GM18499 (cell line): ENCODE data around the gene SEMA5A.

Source experiments
- ATAC-seq: cut with Tn5 transposase; IDR thresholded peaks from one replicate; pipeline ENCODE4 v1.9.1; 2021; ENCODE audit warnings: moderate number of reproducible peaks; ENCODE audit not compliant: insufficient read depth, unreplicated experiment

SEMA5A gene

DNA sequence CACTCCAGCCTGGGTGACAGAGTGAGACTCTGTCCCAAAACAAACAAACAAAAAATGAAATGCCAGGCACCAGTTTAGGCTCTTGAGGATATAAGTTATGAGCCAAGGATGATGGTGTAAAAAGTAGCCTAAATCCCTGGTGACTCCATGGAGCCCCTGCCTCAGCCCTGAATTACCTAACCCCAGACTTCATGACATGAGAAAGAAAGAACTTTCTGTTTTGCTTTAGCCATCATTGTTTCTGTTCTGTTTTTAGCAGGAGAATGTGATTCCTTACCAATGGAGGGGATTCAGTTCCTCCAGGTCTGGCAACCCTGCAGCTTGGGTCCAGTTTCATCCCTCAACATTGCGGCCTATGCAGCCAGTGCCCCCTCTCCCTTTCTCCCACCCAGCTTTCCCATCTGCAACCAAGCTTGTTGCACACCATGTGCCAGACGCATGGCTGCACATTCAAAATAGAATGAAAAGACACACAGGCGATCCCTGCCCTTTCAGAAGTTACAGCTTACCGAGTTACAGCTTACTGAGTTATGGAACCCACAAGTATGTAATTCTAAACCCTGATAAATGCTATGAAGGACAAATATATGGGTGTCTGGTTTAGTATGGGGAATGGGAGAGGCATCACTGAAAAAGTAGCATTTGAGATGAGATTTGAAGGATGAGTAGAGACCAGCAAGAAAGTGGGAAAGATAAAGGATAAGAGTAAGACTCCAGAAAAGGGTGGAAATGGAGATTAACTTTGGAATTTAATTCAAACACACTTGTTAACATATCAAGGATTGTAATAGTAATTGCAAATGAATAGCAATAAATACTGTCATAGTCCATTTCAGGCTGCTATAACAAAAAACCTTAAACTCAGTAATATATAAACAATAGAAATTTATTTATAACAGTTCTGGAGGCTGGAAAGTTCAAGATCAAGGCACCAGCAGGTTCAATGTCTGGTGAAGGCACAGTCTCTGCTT lies 6.0 kb upstream of the SEMA5A start:
- ATAC-seq: no peak

DNA sequence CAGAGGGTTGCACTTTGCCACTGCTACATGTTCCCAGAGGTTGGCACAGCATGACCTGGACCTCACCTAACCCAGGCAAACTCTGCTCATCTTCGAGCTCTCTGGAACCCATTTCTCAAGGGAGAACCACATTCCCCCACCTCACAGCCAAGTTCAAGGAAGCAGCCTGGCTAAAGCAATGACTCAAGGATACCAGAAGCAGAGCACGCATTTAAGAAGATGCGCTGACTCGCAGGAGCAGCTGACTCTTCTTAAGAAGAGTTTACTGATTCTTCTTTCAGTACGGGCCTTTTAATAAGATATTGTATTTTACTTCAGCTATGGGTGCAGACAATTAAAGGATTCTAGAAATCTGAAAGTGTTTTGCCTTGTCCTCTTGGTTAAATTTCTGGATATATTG lies 4.1 kb upstream of the SEMA5A start:
- no peak for ATAC-seq

DNA sequence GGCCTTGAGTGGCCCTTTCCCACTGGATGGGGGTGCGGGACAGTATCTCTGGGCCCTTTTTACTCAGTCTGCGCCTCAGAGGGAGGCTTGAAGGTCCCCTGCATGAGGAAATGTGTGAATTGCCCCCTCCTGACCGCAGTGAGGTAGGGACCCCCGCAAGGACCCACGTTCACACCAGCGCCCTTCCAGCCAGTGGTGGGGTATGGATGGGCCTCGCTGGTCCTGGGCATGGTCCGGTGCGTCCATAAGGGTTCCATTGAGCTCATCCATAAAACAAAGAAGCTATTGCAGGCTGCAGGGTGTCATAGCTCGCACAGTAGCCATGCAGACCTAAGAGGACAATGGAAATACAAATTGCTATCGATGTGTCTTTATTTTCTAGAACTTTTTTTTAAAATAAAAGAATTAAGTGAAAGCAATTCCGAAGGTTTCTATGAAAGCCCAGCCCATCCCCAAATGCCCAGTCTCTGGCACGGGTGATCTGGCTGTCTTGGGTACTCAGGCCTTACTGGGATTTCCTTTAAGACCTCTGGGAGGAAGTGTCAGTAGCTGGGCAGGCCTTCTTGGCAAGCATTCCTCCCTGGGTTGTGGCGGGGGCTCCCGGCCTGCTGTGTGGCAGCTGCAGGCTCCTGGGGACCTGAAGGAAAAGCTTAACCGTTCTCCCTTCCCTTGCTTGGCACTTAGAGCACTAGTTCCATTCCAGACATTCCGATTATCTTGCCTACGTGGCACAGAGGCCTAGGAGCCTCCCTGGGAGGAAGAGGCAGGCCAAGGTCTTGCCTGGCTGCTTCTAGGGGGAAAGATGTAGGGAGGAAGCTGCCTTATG lies 1.5 kb upstream of the SEMA5A start:
- ATAC-seq: no peak

DNA sequence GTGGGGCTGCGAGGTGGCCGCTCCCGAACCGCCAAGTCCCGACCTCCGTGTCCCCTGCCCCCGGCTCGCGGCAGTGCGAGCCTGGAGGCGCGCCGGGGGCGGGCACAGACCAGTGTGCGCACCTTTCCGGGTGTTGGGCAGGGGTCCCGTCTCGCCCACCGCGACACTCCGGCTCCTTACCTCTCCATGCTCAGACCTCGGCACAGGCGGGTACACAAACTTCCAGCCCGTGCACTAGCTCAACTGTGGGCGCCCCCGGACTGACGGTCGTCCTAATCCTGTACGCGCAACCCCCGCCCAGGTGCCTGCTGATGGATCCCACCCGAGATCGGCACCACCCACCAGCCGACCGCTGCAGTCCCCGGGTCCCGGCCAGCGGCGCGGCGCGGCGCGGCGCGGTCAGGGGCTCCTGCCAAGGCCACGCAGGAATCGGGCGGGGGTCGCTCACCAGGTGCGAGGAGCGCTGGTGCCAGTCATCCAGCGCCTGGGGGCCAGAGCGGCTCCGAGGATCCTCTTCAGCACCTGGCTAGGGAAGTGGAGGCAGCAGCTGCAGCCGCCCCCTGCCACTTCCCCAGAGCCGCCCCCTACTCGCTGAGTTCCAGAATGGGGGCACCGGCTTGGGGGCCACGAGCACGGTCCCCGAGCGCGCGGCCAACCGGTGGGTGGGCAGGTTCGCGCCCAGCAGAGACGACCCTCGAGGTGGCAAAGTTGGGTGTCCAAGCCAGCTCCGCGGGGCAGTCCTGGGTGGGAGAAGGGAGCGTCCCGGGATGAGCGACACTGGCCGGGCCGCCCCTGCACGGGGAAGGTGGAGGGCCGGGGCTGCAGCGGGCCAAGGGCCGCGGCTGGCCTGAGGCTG lies 511 bp downstream of the SEMA5A start:
- no peak for ATAC-seq

DNA sequence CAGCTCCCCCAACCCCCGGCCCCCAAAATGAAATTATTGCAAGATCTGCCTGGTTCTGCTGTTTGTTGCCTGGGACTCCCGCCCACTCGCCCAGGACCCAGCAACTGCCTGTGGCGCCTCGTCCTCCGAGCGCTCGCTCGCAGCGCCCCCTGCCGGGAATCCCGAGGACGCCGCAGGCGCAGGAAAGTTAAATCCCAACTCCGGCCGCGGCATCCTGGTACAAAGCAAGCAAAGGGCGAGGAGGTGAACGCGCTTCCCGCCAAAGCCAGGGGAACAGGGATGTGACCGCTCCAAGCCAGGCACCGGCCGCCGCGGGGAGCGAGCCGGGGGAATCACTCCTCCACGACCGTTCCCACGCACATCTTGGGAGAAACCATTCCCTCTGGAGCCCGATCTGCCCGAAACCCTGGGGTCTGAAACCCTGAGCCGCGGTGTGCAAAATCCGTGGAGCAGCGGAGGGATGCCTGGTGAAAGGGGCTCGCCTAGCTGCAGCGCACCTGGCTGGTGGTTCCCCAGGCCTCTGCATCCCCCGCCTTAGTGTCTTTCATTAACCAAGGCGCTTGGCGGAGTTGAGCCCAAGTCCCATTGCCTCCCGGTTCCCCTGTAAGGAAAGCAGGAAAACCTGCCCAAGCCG lies 1.3 kb downstream of the SEMA5A start:
- ATAC-seq: no peak

DNA sequence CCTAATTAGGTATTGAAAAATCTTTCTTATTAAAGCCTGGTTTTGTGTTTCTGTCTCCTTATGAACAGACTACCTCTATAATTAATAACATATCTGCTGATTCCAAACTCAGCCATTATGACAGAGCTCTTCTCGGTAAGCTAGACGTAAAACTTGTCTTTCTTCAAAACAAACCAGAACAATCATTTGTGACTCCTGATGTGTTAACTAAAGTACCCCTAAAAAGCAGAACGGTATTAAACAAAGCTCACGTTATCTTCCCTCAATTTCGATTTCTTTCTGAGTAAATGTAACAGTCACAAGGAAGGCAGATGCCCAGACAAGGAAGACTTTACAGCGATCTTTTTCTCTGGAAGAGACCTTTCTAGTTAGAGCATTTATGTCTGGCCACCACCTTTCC lies 1.8 kb downstream of the SEMA5A start:
- ATAC-seq: no peak

DNA sequence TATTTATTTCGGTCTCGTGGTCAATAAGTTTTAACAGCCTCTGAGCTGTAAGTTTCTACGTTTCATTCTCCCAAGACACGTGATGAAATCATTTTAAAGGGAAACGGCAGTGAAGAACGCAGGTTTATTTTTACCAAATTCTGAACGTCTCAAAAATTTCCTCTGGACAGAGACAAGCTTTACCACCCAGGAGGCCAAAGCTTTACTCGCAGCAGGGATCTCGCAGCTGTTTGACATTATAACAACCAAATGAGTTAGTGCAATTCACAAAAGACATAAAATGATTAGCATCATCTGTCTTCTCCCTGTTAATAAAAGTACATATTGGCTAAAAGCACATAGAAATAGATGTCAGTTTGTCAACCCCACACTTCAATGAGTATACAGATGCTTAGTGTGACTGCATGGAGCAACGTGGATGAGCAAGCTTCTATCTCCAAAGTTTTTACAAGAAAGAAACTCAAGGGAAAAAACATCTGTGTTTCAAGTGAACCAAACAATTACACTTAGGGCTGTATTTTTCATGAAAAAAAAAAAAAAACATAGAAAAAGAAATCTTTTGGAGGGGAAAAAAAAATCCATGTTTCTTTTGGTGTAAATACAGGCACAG lies 2.5 kb downstream of the SEMA5A start:
- no peak for ATAC-seq

GRCh38 chr5:9540791-9541190 lies 5.1 kb downstream of the SEMA5A start:
- ATAC-seq: no peak

GRCh38 chr5:9538504-9538903 lies 7.4 kb downstream of the SEMA5A start:
- no peak for ATAC-seq

DNA sequence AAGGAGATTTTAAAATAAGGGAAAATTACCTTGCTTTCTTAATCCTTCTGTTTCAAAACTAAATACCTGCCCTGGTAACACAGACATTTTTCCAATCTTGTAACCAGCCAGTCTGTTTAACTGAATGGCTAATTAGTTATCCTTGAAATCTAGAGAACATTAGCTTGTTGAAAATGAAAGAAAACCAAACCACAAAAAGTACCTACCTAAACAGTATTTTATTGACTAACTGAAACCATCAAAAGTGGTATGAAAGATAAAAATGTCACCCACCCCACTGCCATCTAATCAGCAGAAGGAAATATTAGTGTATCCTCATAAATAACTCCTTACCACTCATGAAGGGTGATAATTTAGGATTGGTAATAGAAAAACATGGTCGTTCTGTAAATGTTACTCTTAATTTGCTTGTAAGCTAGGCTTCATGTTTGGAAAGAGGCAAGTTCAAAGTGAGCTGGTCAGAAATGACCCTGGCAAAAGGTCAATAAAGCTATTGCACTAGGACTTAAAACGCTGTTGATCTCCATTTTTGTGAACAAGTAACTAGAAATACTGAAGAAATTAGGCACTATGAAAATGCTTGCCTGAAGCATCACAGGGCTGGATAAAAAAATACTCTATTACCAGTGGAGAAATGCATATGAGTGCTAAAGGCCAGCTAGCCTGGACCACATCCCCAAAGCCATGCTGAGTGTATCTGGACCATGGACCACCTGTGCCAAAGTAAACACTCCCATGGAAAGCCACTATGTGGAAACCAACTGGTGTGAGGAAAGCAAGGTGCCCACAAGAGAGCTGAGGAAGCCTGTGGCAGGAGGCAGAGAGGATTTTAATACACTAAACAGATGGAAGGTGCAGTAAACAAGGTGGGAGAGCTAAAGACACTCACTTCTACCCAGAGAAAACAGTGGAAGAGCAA lies 8.4 kb downstream of the SEMA5A start:
- no peak for ATAC-seq

DNA sequence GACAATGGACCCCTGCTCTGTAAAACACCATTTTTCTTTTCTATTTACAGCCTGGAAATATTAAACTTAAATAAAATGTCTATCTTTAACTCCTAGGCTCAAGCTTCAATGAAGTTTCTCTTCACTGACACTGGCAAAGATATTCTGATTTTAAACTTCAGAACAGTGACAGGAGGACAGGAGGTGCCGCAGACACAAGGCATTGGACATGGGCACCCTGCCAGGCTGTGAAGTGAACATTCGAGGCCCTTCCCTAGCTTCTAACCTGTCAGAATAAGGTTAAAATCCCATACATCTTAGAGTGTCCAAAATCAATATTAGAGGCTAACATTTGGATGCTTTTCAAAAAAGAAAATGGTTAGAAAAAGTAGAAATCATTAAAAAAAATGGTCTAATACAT lies 9.2 kb downstream of the SEMA5A start:
- ATAC-seq: no peak

DNA sequence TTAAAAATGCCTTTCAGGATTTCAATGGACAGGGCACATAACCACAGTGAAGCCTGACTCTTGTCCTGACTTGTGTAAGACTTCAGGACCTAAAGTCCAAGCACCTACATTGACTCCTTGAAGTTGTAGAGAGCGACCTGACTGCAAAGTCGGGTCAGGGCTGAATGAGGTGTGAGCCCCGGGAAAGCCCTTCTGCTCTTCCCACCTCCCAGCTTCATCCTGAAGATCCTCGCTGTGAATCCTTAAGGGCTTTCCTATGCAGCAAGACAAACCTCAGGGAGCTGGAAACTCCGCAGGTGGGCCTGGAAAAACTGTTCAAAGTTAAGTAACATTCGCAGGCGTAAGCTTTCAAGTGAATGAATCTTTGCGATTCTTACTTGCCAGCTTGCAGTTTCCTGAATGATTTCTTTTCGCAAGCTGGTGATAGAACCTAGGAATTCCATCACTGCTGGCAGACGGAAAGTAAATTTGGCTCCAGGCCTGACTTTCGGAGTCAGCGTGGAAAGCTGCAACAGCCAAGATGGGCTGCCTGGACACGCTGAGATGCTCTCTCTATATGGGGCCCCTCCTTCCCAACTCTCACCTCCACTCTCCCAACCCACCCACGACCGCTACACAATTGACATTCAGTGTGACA lies 10.9 kb downstream of the SEMA5A start:
- no peak for ATAC-seq

DNA sequence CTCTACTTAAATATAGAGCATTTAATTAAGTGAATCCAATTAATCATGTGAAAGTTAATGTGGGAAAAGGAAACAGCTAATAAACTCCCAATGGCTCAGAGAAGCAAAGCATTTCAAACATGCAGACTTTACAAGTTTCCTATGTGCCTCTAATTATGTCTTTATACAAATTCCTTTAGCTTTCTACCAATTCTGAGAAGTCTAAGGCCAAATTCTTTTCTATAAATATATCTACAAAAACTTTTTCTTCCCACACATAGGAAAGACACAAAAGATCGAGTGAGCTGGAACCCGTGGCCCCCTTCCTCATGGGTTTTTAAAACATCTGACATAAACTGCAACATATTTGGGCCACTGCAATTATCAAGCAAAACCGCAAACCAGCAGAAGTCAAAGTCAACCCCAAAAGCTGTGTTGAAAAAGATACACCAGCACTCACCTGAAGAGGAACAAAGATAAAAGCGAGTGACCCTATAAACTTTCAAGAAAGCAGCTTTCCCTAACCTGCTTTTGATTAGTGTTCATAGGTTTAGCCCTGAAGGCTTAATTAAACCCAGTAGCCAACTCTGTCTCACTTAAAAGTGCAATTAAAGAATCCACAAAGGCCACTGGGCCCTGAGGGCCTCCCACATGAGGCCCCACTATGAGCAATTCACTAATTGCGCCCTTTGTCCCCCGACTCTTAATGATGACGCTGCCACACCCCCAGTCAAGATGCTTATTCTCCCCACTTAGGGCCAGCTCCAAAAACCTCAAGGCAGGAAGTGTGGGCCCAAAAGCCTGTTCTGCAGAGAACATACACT lies 12.1 kb downstream of the SEMA5A start:
- ATAC-seq: no peak

GRCh38 chr5:9533096-9533495 lies 12.8 kb downstream of the SEMA5A start:
- ATAC-seq: no peak

GRCh38 chr5:9529513-9529912 lies 16.4 kb downstream of the SEMA5A start:
- no peak for ATAC-seq

DNA sequence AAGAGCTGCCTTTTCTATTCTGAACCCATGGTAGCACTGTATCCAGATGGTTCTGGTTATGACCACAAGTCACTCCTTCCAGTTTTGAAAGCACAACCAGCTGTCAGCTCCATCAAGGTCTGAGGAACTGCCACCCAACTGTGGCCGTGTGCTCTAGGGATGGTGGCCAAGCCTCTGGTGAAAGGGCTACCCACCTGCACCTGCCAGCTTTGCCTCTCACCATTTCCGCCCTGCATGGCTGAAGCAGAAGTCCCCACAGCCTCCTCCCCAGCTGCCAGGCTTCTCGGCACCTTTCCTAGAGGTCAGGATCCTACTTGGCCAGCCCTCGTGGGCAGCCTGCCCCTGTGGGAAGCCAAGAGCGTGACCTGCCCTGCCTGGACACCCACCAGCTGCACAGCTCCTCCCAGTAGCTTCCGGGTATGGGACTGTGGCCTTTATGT lies 16.8 kb downstream of the SEMA5A start:
- no peak for ATAC-seq

- no peak for ATAC-seq
Measured at GRCh38 chr5:9524941-9525340, 20.9 kb downstream of the SEMA5A start.
